ENCODE results near the gene SPTBN1. TPM values are rescaled to one million over a fixed set of nuclear protein-coding genes. Genes with fewer than 3 reads are reported as not detected.

The SPTBN1 gene
- total and polyA plus RNA-seq, 2 of the 13 experiments (the other 11 are each of a cell fraction or from before 2014, with no cell fraction given) = 123 to 299 TPM

- 0 out of 2 replicates have a peak, but pooled peaks have one; percentile 35 for TF ChIP-seq MED13 (CRISPR knock-in tag; IDR thresholded peaks at IDR 0.05)
- peak; percentile 42; the same call in 1 of the 2 replicates for TF ChIP-seq GABPB1 (CRISPR knock-in tag; IDR thresholded peaks at IDR 0.05)
- TF ChIP-seq KLF12 (CRISPR knock-in tag; IDR thresholded peaks at IDR 0.05; ENCODE audit: borderline replicate concordance) = 0 out of 2 replicates have a peak, but pooled peaks have one; percentile 18
- peak; percentile 54; the same call in 1 of the 2 replicates for TF ChIP-seq HDAC1 (CRISPR knock-in tag; IDR thresholded peaks at IDR 0.05)
- TF ChIP-seq ZNF747 (CRISPR knock-in tag; IDR thresholded peaks at IDR 0.05; ENCODE audit: borderline replicate concordance) = 0 out of 2 replicates have a peak, but pooled peaks have one; percentile 37
- TF ChIP-seq ARID4A (CRISPR knock-in tag; IDR thresholded peaks at IDR 0.05; ENCODE audit: borderline replicate concordance) = peak; percentile 86
- TF ChIP-seq TBX3 (IDR thresholded peaks at IDR 0.05; ENCODE audit: borderline replicate concordance) = no peak
- peak; percentile 8 for TF ChIP-seq MAZ (IDR thresholded peaks at IDR 0.05; ENCODE audit: borderline replicate concordance, low read depth, low read length)
- no peak for TF ChIP-seq MAZ (CRISPR knock-in tag; IDR thresholded peaks at IDR 0.05; ENCODE audit: low read depth)
- 0 out of 2 replicates have a peak, but pooled peaks have one; percentile 40 for TF ChIP-seq ARID2 (CRISPR knock-in tag; IDR thresholded peaks at IDR 0.05; ENCODE audit: borderline replicate concordance)
- peak; percentile 45 for TF ChIP-seq RXRA (CRISPR knock-in tag; IDR thresholded peaks at IDR 0.05)
- TF ChIP-seq NCOA1 (CRISPR knock-in tag; IDR thresholded peaks at IDR 0.05) = no peak
- TF ChIP-seq GLI4 (CRISPR knock-in tag; IDR thresholded peaks at IDR 0.05; ENCODE audit: borderline replicate concordance) = 0 out of 2 replicates have a peak, but pooled peaks have one; percentile 5
- TF ChIP-seq NRL (CRISPR knock-in tag; IDR thresholded peaks at IDR 0.05; ENCODE audit: borderline replicate concordance) = peak; percentile 52; the same call in 1 of the 2 replicates
- TF ChIP-seq MEIS1 (CRISPR knock-in tag; IDR thresholded peaks at IDR 0.05; ENCODE audit: borderline replicate concordance) = no peak
- peak; percentile 45 for TF ChIP-seq ASH2L (IDR thresholded peaks at IDR 0.05; ENCODE audit: insufficient read length, low read depth, low read length)
- TF ChIP-seq BCL3 (CRISPR knock-in tag; IDR thresholded peaks at IDR 0.05) = 0 out of 2 replicates have a peak, but pooled peaks have one; percentile 7
- TF ChIP-seq ZNF224 (CRISPR knock-in tag; IDR thresholded peaks at IDR 0.05) = 0 out of 2 replicates have a peak, but pooled peaks have one; percentile 46
- TF ChIP-seq POGZ (CRISPR knock-in tag; IDR thresholded peaks at IDR 0.05) = 0 out of 2 replicates have a peak, but pooled peaks have one; percentile 34
- TF ChIP-seq THAP7 (CRISPR knock-in tag; IDR thresholded peaks at IDR 0.05) = no peak
- peak; percentile 62; the same call in 1 of the 2 replicates for TF ChIP-seq ZNF367 (CRISPR knock-in tag; IDR thresholded peaks at IDR 0.05; ENCODE audit: borderline replicate concordance)
- TF ChIP-seq HMGA1 (CRISPR knock-in tag; conservative IDR thresholded peaks at IDR 0.05) = no peak
- 0 out of 2 replicates have a peak, but pooled peaks have one; percentile 2 for TF ChIP-seq ZNF678 (CRISPR knock-in tag; IDR thresholded peaks at IDR 0.05)
Measured at GRCh38 chr2:54558188-54559005, 102.3 kb downstream of the SPTBN1 start (continued).
